ENCODE measurements around the gene GPR179. TPM values are rescaled to one million over a fixed set of nuclear protein-coding genes. Genes with fewer than 3 reads are reported as not detected.
"Not testable (repeated sequence)": the region's sequence is repeated elsewhere in the genome, so short reads cannot be mapped to it uniquely, and the experiment has no call there.

The GPR179 gene
- total RNA-seq, 2 experiments from 2014 or later = 0.06 to 0.30 TPM

DNA sequence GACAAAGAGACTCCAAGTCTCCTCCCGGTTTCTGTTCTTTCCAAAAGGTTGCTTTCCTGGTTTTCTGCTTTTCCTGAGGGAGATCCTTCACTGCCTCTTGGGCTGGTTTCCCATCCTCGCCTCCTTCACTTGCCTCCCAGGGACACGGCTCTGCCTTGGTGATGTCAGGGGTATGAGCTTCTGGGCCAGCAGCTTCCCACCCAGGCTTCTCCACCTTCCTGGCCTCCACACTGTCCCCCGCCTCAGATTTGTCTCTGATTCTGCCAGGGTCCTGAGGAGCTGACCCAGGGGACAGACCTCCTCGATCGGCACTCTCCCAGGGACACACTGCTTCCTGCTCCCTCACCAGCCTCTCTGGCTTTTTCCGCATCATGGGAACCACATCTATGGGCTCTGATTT, 14.5 kb downstream of the GPR179 start:
- ChIA-PET POLR2A (no interaction called here), CTCF (interaction anchor here (1.4 kb wide), 1 partner anchor 85 kb away, joined by 3 read pairs; no protein-coding TSS in a partner anchor)

DNA sequence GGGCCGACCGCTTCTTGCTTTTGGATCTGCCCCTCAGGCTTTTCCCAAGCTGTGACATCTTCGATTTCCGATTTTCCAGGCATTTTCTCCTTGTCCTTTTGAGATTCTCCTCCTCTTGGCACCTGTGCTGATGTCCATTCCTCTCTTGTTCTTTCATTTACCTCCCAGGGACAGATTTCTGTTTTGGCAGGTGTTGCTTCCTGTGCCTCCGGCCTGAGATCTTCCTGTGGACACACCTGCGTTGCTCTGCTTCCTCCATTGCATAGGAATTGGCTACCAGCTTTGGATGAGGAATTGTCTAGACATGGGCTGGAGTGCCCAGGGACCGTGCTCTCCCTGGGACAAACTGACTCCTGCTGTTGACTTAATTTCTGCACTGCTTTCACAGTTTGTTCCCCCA, 15.1 kb downstream of the GPR179 start:
- POLR2A ChIA-PET = no interaction called here
- CTCF ChIA-PET = interaction anchor here (1.4 kb wide), 1 partner anchor 86 kb away, joined by 3 read pairs; no protein-coding TSS in a partner anchor

DNA sequence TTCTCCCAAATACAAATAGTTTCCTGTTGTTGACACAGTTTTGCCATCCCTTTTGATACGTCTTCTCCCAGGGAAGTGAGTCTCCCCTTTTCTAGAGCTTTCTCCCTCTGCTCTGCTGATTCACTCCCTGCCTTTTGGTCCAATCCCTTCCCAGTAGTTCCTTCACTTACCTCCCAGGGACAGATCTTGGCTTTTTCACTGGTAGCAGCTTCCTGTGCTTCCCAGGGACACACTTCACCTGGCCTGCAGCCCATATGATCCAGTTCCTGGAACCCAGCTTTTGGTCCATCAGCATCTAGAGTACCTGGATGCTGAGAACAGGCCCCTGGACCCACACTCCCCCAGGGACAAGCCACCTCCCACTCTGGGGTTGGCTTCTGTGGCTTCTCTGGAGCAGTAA, 15.8 kb downstream of the GPR179 start:
- POLR2A ChIA-PET = interaction anchor here (0.5 kb wide), 1 partner anchor 57 kb away, joined by 6 read pairs; no protein-coding TSS in a partner anchor
- CTCF ChIA-PET = no interaction called here

DNA sequence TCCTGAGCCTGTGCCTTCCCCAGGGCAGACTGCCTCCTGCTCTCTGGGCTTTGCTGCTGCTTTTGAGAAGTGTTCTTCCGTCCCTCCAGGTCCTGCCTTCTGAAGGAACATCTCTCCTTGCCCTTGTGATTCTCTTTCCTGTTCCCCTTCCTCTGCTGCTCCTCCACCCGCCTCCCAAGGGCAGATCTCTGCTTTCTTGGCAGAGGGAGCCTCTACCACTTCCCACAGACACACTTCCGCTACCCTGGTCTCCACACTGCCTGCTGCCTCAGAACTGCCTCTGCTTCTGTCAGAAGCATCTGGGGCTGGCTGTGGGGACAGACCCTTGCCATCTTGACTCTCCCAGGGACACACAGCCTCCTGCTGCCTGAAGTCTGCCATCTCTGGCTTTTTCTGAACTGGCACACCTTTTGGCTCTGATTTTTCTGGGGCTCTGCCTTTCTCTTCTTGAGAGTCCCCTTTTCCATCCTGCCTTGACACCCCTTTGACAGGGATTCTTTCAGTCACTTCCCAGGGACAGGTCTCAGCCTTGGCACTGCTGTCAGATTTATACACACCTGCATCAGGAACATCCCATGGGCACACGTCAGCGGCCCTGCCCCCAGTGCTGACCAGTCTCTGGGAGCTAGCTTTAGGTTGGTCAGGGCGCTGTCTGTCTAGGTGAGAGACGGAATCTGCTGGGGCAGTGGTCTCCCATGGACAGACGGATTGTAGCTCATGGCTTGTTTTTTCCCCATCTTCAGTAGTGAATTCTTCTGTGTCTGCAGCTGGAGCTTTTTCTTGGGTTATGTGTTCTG, 16.6 kb downstream of the GPR179 start:
- POLR2A ChIA-PET = no interaction called here
- CTCF ChIA-PET = interaction anchor here (2.2 kb wide), 1 partner anchor 22 kb away, joined by 7 read pairs; no protein-coding TSS in a partner anchor

DNA sequence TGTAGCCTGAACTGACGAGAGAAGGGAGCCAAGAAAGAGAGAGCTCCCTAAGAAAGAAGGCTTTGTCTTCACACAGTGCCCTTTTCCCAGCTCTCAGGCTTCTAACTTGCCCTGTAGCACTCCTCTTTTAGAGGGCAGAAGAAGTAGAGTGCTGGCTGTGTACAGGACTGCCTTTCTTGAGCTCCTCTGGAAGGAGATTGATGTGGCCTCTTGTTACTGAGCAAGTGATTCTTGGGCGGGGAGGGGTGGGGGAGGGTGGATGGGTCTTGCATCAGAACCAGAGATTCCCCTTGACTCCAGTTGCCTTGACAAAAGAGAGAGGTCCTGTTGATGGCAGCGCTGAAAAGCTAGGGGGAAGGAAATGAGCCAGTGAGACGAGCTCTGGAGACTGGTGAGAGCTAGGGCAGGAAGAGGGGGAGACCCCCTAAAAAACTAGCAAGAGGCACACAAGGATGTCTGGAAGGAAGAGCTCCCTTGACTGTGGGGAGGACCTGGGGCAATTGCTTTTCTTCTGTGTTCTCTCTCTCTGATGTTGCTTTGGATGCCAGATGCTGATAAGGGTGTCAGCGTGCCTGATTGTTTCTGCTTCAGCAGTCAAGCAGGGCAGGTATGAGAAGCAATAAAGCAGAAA, 18.4 kb downstream of the GPR179 start:
- POLR2A ChIA-PET = no interaction called here

DNA sequence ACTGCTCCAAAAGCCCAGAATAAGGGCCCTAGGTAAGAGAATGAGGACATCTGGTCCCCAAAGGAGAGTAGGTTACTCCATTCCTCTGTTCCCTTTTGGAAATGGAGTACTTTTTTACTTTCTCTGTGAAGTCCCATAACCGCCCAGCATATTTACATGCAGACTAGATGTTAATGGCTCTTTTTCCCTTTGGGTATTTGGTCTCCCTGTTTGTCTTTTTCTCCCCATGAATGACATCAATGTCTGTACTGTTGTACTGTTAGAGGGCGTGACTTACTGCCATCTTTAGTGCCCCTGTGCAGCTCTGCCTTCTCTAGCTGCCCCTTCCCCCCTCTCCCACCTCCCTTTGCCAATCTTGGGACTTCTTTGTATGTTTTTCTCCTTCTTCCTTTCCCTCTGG, 19.0 kb downstream of the GPR179 start:
- POLR2A ChIA-PET = interaction anchor here (0.6 kb wide), 1 partner anchor 126 kb away, joined by 4 read pairs; no protein-coding TSS in a partner anchor

More for the DNA sequence above, 18.4 kb downstream of the GPR179 start:
- CTCF ChIA-PET = interaction anchor here (2.2 kb wide), 1 partner anchor 24 kb away, joined by 7 read pairs; no protein-coding TSS in a partner anchor

DNA sequence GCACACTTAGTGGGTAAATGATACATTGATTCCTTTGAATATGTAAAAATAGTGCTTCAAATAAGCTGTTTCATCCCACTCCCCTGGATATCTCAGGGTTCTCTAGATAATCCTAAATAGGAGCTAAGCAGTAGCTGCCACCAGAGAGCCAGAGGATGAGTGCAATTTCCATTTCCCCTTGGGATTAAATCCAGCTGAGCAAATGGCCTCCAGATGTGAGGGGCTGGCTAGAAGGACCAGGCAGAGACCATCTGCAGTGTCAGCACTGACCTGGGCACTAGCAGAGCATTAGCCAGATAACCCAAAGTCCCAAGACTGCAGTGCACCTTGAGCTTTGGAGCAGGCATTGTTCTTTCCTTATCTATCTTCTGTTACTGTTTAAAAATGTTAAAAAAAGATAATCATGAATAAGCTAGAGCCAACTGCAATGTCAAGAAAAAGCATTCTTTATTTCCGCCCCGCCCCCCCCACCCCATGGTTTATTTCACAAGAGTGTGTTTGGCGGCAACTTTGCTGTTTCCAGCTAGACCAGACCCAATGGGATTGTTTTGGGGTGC, 19.5 kb downstream of the GPR179 start:
- ChIA-PET POLR2A (interaction anchor here (0.6 to 0.7 kb wide), 2 partner anchors 127 to 714 kb away, joined by 4 read pairs; no protein-coding TSS in a partner anchor), CTCF (no interaction called here)

More for the DNA sequence above, 19.0 kb downstream of the GPR179 start:
- CTCF ChIA-PET = interaction anchor here (2.2 kb wide), 1 partner anchor 24 kb away, joined by 7 read pairs; no protein-coding TSS in a partner anchor

DNA sequence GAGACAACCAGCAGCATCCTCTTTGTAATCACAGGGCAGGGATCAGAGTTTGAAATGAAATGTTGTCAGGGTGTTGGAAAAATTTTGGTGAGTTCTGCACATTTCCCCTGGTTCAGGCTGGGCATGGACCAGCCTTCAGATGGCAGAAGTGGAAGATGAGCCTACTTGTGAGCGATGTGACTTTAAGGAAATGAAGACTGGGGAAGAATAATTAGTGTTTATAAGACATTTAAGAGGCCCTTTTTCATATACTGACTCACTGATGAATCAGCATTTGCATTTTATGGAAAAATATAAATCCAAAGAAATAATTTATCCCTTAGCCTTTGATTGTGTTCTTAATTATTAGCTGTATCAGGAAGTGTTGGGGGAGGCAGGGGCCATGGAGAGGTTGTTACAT, 20.9 kb downstream of the GPR179 start:
- ChIA-PET POLR2A (interaction anchor here (0.5 kb wide), 1 partner anchor 93 kb away, joined by 3 read pairs; no protein-coding TSS in a partner anchor), CTCF (no interaction called here)

DNA sequence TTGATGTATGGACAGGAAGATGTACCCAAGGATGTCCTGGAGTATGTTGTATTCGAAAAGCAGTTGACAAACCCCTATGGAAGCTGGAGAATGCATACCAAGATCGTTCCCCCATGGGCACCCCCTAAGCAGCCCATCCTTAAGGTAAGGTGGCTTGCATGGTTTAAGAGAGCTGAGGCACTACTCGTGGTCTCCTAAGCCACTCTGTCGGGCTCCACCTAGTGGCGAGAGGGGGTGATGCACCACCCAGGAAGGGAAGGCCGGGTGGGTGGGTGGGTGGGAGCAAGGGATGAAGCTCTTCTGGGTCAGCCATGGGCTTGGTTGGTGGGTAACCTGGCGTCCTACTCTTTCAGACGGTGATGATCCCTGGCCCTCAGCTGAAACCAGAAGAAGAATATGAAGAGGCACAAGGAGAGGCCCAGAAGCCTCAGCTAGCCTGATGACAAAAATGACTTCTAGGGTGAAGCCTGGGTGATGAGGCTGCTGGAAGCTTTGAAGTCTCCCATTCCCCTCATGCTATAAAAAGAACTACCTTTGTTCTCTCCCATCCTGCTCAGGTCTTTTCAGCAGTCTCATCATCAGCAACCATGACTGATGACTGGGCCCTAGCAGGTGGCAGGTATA, 21.5 kb downstream of the GPR179 start:
- POLR2A ChIA-PET = interaction anchor here (0.5 to 0.6 kb wide), 2 partner anchors 13 to 94 kb away, joined by 3 read pairs; no protein-coding TSS in a partner anchor

DNA sequence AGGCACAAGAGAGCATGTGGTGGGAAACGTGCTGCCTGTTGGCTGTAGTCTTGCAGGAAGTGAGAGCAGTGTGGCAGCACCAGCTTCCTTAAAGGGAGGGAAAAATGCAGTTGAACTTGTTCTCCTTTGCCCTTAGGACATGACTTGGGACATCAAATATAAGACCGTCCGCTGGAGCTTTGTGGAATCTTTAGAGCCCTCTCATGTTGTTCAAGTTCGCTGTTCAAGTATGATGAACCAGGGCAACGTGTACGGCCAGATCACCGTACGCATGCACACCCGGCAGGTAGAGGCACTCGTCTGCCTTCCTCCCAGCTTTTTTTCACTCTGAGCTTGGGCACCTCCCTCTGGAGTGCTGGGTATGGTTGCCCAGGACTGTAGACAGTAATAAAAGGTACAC, 23.3 kb downstream of the GPR179 start:
- ChIA-PET POLR2A (no interaction called here), CTCF (no interaction called here)

More for the DNA sequence above, 21.5 kb downstream of the GPR179 start:
- CTCF ChIA-PET = interaction anchor here (0.5 to 1.2 kb wide), 5 partner anchors 8 to 27 kb away, joined by 3 to 5 read pairs (median 3); no protein-coding TSS in a partner anchor

DNA sequence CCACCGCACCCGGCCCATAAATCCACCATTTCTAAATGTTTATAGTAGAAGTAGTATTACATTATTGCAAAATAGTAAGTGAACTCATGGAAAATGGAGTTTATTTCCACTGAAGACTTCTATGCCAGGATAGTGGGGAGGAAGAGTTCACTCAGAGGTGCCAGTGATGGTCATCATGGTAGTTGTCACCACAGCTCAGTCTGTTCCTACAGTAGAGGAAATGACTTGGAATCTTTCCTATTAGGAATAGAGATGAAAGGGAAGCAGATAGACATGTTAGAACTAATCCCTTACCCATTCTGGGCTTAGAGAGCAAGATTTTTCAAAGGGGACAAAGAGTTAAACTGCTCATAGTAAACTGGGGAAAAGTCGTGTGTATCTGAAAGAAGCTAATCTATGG, 26.7 kb downstream of the GPR179 start:
- POLR2A ChIA-PET = interaction anchor here (0.6 kb wide), 1 partner anchor 707 kb away, joined by 11 read pairs; no protein-coding TSS in a partner anchor

DNA sequence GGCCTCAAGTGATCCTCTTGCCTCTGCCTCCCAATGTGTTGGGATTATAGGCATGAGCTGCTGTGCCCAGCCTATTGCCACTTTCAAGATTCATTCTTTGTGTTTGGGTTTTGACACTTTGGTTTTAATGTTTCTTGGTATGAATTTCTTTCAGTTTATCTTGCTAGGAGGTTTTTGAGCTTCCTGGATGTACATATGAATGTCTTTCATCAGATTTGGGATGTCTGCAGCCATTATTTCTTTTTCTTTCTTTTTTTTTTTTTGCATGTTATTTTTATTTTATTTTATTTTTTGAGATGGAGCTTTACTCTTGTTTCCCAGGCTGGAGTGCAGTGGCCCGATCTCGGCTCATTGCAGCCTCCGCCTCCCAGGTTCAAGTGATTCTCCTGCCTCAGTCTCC, 28.3 kb downstream of the GPR179 start:
- CTCF ChIA-PET = no interaction called here
- POLR2A ChIA-PET = no interaction called here

More for the DNA sequence above, 26.7 kb downstream of the GPR179 start:
- CTCF ChIA-PET = interaction anchor here (0.7 kb wide), 1 partner anchor 347 kb away, joined by 3 read pairs; no protein-coding TSS in a partner anchor

DNA sequence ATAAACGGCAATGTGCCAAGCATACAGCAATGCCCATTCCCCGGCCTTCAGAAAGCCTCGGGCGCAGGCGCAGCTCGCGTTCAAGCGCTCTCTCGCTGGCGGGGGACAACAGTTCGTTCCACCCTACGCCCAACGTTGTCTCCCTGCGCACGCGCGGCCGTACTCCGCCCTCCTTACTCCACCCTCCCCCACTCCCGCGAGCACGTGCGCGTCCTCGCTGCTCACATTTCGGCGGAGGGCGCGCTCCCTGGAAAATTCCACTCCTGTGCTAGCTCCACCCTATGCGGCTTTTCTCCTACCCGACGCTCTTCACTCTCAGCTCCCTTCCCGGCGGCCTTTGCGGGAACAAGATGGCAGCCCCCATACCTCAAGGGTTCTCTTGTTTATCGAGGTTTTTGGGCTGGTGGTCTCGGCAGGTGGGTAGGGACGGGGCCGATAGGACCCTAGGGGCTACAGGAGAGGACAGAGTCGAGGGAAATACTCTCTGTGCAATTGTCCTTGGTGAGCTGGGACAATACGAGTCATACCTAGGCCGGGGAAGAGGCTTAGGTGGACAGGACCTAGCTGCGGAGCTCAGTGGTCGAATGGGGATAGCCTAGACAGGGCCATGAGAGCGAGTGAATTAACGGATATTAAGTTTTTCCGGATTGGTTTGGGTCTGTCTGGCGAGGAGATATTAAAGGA, 46.8 kb downstream of the GPR179 start, which contains the start of gene MRPL45:
MRPL45 (plus strand) TSS at position 335 of the 684 bp plus-strand sequence; CDS start at position 351, 16 bp downstream.
- POLR2A ChIA-PET, CTCF ChIA-PET: not testable (repeated sequence)

DNA sequence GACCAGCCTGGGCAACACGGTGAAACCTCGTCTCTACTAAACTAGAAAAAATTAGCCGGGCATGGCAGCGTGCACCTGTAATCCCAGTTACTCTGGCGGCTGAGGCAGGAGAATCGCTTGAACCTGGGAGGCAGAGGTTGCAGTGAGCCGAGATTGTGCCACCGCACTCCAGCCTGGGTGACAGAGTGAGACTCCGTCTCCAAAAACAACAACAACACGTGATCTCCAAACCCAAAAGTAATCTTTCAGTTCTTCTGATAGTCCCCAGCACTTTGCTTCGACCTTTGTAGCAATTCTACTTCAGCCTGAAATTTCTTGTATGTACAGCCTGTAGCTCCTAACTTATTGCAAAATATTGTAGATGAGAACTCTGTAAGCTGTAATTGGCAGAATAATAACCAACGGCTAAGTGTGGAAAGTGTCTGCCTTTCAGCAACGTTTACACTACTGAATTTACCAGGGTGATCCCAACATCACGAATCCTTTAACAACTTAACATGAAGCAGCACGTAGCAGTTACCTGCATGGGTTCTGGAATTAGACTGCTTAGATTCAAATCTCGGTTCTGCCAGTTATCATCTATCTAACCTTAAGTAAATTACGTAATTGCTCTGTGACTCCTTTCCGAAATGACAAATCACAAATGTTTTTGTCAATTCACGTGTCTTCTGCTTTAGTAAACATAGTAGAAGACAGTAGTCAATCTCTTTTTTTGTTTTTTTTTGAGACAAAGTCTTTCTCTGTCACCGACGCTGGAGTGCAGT, 48.0 kb downstream of the GPR179 start:
- CTCF ChIA-PET, POLR2A ChIA-PET: not testable (repeated sequence)

DNA sequence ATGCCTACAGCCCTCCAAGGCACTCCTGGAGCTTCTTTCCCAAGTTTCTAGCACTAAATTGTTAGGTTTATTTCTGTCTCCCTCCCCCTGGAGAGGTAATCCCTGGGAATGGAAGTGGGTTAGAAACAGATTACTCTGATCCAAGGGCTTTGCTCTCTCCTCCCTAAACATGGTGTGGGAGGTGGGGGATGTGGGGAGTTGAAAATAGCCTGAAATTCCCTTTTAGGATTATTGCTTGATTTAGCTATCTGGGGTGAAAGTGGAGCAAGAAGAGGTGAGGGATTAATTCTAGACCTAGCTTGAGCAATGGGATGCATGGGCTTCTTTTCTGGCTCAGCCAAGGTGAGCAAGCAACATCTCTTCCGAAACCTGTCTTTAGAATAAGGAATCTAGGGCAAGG, 54.0 kb downstream of the GPR179 start:
- POLR2A ChIA-PET, CTCF ChIA-PET: not testable (repeated sequence)

DNA sequence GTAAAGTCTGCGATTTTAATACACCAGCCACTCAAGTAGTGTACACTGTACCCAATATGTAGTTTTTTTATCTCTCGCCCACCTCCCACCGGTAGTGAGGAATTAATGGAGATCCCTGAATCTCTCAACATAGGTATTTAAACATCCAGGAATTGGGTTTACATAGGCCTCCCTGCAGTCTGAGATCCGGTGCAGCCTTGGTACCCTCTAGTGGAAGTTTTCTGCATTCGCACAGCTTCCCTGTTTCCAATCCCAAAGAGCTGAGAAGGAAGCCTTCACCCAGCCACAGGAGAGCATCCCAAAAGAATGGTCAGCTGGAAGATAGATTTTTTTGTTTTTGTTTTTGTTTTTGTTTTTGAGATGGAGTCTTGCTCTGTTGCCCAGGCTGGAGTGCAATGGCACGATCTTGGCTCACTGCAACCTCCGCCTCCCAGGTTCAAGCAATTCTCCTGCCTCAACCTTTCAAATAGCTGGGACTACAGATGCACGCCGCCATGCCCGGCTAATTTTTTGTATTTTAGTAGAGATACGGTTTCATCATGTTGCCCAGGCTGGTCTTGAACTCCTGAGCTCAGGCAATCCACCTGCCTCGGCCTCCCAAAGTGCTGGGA, 55.4 kb downstream of the GPR179 start:
- POLR2A ChIA-PET, CTCF ChIA-PET: not testable (repeated sequence)

DNA sequence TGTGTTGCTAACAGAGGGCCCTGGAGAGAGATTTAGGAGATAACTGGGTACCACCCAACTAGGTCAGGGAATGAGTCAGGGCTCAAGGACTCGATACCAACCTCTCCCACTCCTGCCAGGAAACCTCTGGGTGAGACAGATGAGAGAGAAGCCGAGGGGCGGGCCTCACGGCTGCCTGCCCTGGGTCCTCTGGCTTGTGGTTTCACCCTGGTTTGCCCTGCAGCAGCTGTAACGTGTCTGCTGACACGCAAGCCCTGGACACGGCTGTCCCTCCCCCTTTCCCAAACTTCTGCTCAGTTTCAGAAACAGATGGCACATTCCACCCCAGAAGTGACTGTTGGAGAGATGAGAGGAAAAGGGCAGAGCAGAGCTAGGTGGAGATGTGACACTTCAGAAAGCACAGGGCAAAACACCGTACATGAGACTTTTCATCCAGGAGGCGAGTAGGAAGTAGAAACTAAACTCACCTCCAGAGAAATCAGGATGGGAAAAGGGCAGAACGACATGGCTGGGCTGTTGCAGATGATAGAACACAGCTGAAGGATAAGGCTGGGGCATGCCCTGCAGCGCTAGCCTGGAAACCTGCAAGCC, 57.2 kb downstream of the GPR179 start:
- POLR2A ChIA-PET, CTCF ChIA-PET: not testable (repeated sequence)

Measured in activated CD8-positive, alpha-beta memory T cell treated with anti-CD3 and anti-CD28 coated beads for 36 hours (primary cell).